ENCODE results near the gene BAZ1B. TPM values are rescaled to one million over a fixed set of nuclear protein-coding genes. Genes with fewer than 3 reads are reported as not detected.

The BAZ1B gene
- total and polyA plus RNA-seq, 9 of the 15 experiments (the other 6 are each of a cell fraction or from before 2014, with no cell fraction given): 15.0 to 134 (median 79.5) TPM

- H3K79me2 ChIP-seq (ENCODE audit: control insufficient read depth, insufficient read depth, low read length): peaks cover 8% of the 10 kb centered on the region; the same call in 2 of the 3 replicates
- whole genome bisulfite sequencing (ENCODE audit: insufficient coverage, low coverage, missing lambda C conversion rate): 56% methylated on average over 4 of the region's 4 CpGs
- intact Hi-C loops (cut with micrococcal nuclease): no loop called here
- no peaks in the 10 kb centered on the region for H3K27me3 ChIP-seq (ENCODE audit: control insufficient read depth in 2 of 2, insufficient read depth in 2 of 2, low read length in 2 of 2)
- ATAC-seq (no peak), FAIRE-seq (no peak), DNase-seq (ENCODE audit: extremely low read depth in 1 of 4, low spot score in 3 of 4) (no peak)
- H3K27ac ChIP-seq (ENCODE audit: extremely low read depth, low read depth, low read length): no peak overlapping the region
- H3K4me1 ChIP-seq (replicated peaks in 1 of 2; ENCODE audit: control insufficient read depth in 2 of 2, insufficient read depth in 2 of 2, low read length in 2 of 2): peaks cover 17 to 22% of the 10 kb centered on the region in 2 experiments
- no peak overlapping the region for H2AFZ ChIP-seq (ENCODE audit: low read depth, low read length)
- no peak for TF ChIP-seq ELK3 (CRISPR knock-in tag; IDR thresholded peaks at IDR 0.05)
- TF ChIP-seq ZNF589 (CRISPR knock-in tag; IDR thresholded peaks at IDR 0.05; ENCODE audit: low read depth): no peak
- peak; percentile 36 for TF ChIP-seq ZNF121 (CRISPR knock-in tag; conservative IDR thresholded peaks at IDR 0.05)
- no peak for TF ChIP-seq MTF1 (CRISPR knock-in tag; IDR thresholded peaks at IDR 0.05; ENCODE audit: borderline replicate concordance)
- 0 out of 2 replicates have a peak, but pooled peaks have one; percentile 36 for TF ChIP-seq POLR2G (IDR thresholded peaks at IDR 0.05; ENCODE audit: low read depth, low read length)
- TF ChIP-seq, protein P1, sequence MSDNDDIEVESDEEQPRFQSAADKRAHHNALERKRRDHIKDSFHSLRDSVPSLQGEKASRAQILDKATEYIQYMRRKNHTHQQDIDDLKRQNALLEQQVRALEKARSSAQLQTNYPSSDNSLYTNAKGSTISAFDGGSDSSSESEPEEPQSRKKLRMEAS (CRISPR knock-in tag; IDR thresholded peaks at IDR 0.05): no peak
- no peak for TF ChIP-seq BRCA1 (IDR thresholded peaks at IDR 0.05)
- no peak for TF ChIP-seq BRCA1 (CRISPR knock-in tag; IDR thresholded peaks at IDR 0.05)
- TF ChIP-seq TFAM (CRISPR knock-in tag; conservative IDR thresholded peaks at IDR 0.05): no peak
- TF ChIP-seq, protein P2, sequence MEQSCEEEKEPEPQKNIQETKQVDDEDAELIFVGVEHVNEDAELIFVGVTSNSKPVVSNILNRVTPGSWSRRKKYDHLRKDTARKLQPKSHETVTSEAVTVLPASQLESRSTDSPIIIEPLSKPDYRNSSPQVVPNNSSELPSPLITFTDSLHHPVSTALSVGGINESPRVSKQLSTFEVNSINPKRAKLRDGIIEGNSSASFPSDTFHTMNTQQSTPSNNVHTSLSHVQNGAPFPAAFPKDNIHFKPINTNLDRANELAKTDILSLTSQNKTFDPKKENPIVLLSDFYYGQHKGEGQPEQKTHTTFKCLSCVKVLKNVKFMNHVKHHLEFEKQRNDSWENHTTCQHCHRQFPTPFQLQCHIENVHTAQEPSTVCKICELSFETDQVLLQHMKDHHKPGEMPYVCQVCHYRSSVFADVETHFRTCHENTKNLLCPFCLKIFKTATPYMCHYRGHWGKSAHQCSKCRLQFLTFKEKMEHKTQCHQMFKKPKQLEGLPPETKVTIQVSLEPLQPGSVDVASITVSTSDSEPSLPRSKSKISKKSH (CRISPR knock-in tag; IDR thresholded peaks at IDR 0.05): no peak
- no peak for TF ChIP-seq ZNF41 (CRISPR knock-in tag; conservative IDR thresholded peaks at IDR 0.05)
- no peak for TF ChIP-seq ZNF212 (CRISPR knock-in tag; IDR thresholded peaks at IDR 0.05)
- TF ChIP-seq NFIX (CRISPR knock-in tag; IDR thresholded peaks at IDR 0.05; ENCODE audit: low read depth): no peak
- H3K4me2 ChIP-seq (ENCODE audit: insufficient read depth, low read length): no peak overlapping the region
- ChIA-PET CTCF (ENCODE audit: low intra/inter-chr PET ratio) (no interaction called here), POLR2A (interaction anchor here (0.9 to 5.3 kb wide), 6 partner anchors 7 to 144 kb away, joined by 3 to 72 read pairs (median 4); partner anchors contain the start of genes BAZ1B and TBL2)
- BruUV-seq (replicated peaks): no TSS peak
- no peaks in the 10 kb centered on the region for H3K9me1 ChIP-seq (ENCODE audit: control insufficient read depth, insufficient read depth, low read length)
- no peak overlapping the region for H3K4me3 ChIP-seq
- H3K9me3 ChIP-seq (replicated peaks; ENCODE audit: control insufficient read depth, insufficient read depth, low read depth, low read length): no peaks in the 10 kb centered on the region
- peaks cover 34% of the 10 kb centered on the region for H3K36me3 ChIP-seq (ENCODE audit: control insufficient read depth, insufficient read depth, low read length)
- H3K9ac ChIP-seq (ENCODE audit: insufficient read depth in 1 of 2, low read depth in 2 of 2, low read length in 2 of 2): no peak overlapping the region
- H4K20me1 ChIP-seq (replicated peaks; ENCODE audit: control insufficient read depth, insufficient read depth, low read length): peaks cover 21% of the 10 kb centered on the region
- in situ Hi-C loops (cut with MboI): no loop called here
These were observed 45.0 kb upstream of the BAZ1B start for GRCh38 chr7:73567140-73567539.
